Liver (tissue), 9 donors: Measurements from ENCODE around the gene MAPKAP1. TPM values are rescaled to one million over a fixed set of nuclear protein-coding genes. Genes with fewer than 3 reads are reported as not detected.

Experiments used
- DNase-seq: peaks from one replicate; pipeline ENCODE4 v3.0.0-alpha.2; 2017; ENCODE audit warnings: low spot score
- H3K27ac ChIP-seq, 2 donors: one replicate each; pipeline ENCODE4 v1.7.0; 2013; ENCODE audit warnings: inconsistent platforms in 2 of 2, low read length in 2 of 2, control low read depth in 1 of 2, low read depth in 1 of 2, mild to moderate bottlenecking in 1 of 2
- H3K27me3 ChIP-seq, 4 donors: one replicate each; pipeline versions ENCODE4 v1.6.1 to v1.7.0; 2013; ENCODE audit warnings: low read length in 3 of 4, inconsistent platforms in 1 of 4, mild to moderate bottlenecking in 1 of 4, moderate library complexity in 1 of 4; ENCODE audit not compliant: control insufficient read depth in 4 of 4, insufficient read depth in 4 of 4
- H3K36me3 ChIP-seq, 4 donors: one replicate each; pipeline versions ENCODE4 v1.6.1 to v1.7.0; 2013; ENCODE audit warnings: low read length in 3 of 4, mild to moderate bottlenecking in 3 of 4, low read depth in 1 of 4, moderate library complexity in 1 of 4; ENCODE audit not compliant: control insufficient read depth in 4 of 4, insufficient read depth in 3 of 4
- H3K4me1 ChIP-seq, 4 donors: one replicate each; pipeline versions ENCODE4 v1.6.1 to v1.7.0; 2013; ENCODE audit warnings: low read length in 3 of 4, mild to moderate bottlenecking in 3 of 4, moderate library complexity in 1 of 4; ENCODE audit not compliant: control insufficient read depth in 4 of 4, insufficient read depth in 4 of 4
- H3K4me3 ChIP-seq, 3 donors: one replicate each; pipeline versions ENCODE4 v1.6.1 to v1.7.0; 2013; ENCODE audit warnings: low read length in 3 of 3, control low read depth in 1 of 3, low read depth in 1 of 3, mild to moderate bottlenecking in 1 of 3
- H3K9ac ChIP-seq, 2 donors: one replicate each; pipeline ENCODE4 v1.7.0; 2013; ENCODE audit warnings: low read length in 2 of 2, mild to moderate bottlenecking in 2 of 2, moderate library complexity in 2 of 2, control low read depth in 1 of 2, low read depth in 1 of 2
- H3K9me3 ChIP-seq, 4 donors: one replicate each; pipeline versions ENCODE4 v1.6.1 to v1.7.0; 2013; ENCODE audit warnings: low read length in 3 of 4; ENCODE audit not compliant: control insufficient read depth in 4 of 4
- ATF3 ChIP-seq: IDR thresholded peaks from 2 replicates; pipeline ENCODE4 v1.6.1; 2016; ENCODE audit warnings: antibody characterized with exemption
- EGR1 ChIP-seq, 2 donors: IDR thresholded peaks; 2 replicates each; pipeline ENCODE4 v1.6.1; 2016 to 2018; ENCODE audit warnings: antibody characterized with exemption in 2 of 2, low read depth in 2 of 2
- FOXA1 ChIP-seq: IDR thresholded peaks from 2 replicates; pipeline ENCODE4 v1.6.1; 2016; ENCODE audit warnings: antibody characterized with exemption
- FOXA2 ChIP-seq: IDR thresholded peaks from 2 replicates; pipeline ENCODE4 v1.6.1; 2016; ENCODE audit warnings: antibody characterized with exemption
- GABPA ChIP-seq, 2 donors: IDR thresholded peaks in 1 of 2; conservative IDR thresholded peaks in 1 of 2; 2 replicates each; pipeline ENCODE4 v1.6.1; 2016; ENCODE audit warnings: antibody characterized with exemption in 2 of 2, mild to moderate bottlenecking in 1 of 2, moderate library complexity in 1 of 2
- HNF4A ChIP-seq, 2 donors: conservative IDR thresholded peaks; 2 replicates each; pipeline ENCODE4 v1.6.1; 2016; ENCODE audit warnings: antibody characterized with exemption in 2 of 2, mild to moderate bottlenecking in 2 of 2
- HNF4G ChIP-seq: IDR thresholded peaks from 2 replicates; pipeline ENCODE4 v1.6.1; 2016; ENCODE audit warnings: antibody characterized with exemption
- JUND ChIP-seq, 2 donors: IDR thresholded peaks; 2 replicates each; pipeline ENCODE4 v1.6.1; 2016; ENCODE audit warnings: antibody characterized with exemption in 2 of 2
- NR2F2 ChIP-seq: IDR thresholded peaks from 2 replicates; pipeline ENCODE4 v1.6.1; 2016; ENCODE audit warnings: antibody characterized with exemption
- RAD21 ChIP-seq, 2 donors: IDR thresholded peaks; 2 replicates each; pipeline ENCODE4 v1.6.1; 2016; ENCODE audit warnings: antibody characterized with exemption in 2 of 2, mild to moderate bottlenecking in 2 of 2
- RXRA ChIP-seq, 2 donors: IDR thresholded peaks; 2 replicates each; pipeline ENCODE4 v1.6.1; 2017 to 2018; ENCODE audit warnings: antibody characterized with exemption in 2 of 2, mild to moderate bottlenecking in 1 of 2
- SP1 ChIP-seq: IDR thresholded peaks from 2 replicates; pipeline ENCODE4 v1.6.1; 2018; ENCODE audit warnings: antibody characterized with exemption, mild to moderate bottlenecking
- TAF1 ChIP-seq: conservative IDR thresholded peaks from 2 replicates; pipeline ENCODE4 v1.6.1; 2016; ENCODE audit warnings: antibody characterized with exemption, mild to moderate bottlenecking
- YY1 ChIP-seq: IDR thresholded peaks from 2 replicates; pipeline ENCODE4 v1.6.1; 2016; ENCODE audit warnings: antibody characterized with exemption, mild to moderate bottlenecking
- ZBTB33 ChIP-seq: IDR thresholded peaks from 2 replicates; pipeline ENCODE4 v1.6.1; 2016; ENCODE audit warnings: antibody characterized with exemption
- WGBS: extraction: QIAGEN DNeasy Blood & Tissue Kit; methylation state at CpG from one replicate; pipeline ENCODE4 v1.1.7; 2013; 5-methylcytosine and 5-hydroxymethylcytosine counted together
- polyA plus RNA-seq, 2 donors: library from polyadenylated mRNA; stranded (reverse) in 1 of 2; unstranded in 1 of 2; fragments of 200-250 nt in 1 of 2; fragments of >200 nt in 1 of 2; fragmentation: Nextera tagmentation in 1 of 2; extraction: Ambion mirVana in 1 of 2; gene quantifications; one replicate each; pipeline versions ENCODE4 v1.2.1 to v1.2.3, GENCODE V29; 2013 to 2015
- total RNA-seq, 2 donors: library from RNA; depleted of rRNA; stranded (reverse); fragments of >200 nt; gene quantifications; one replicate each; pipeline ENCODE4 v1.2.3, GENCODE V29; 2014
- TF ChIP-seq, protein P1 (sequence below): IDR thresholded peaks from 2 replicates; pipeline ENCODE4 v1.6.1; 2016; ENCODE audit warnings: antibody characterized with exemption, mild to moderate bottlenecking
- TF ChIP-seq, protein P2 (sequence below): fragments of 150-350 bp; IDR thresholded peaks from 2 replicates; pipeline ENCODE4 v1.5.1; 2017; ENCODE audit warnings: improper control_type of control experiment, low read depth, low read length; ENCODE audit not compliant: missing input control
- TF ChIP-seq, protein P3 (sequence below): IDR thresholded peaks from 2 replicates; pipeline ENCODE4 v1.6.1; 2016; ENCODE audit warnings: antibody characterized with exemption
- donor health status: healthy.
- donor health status: healthy.
- donor health status: healthy.
- donor health status: healthy.
- donor health status: healthy.

Gene MAPKAP1
- total and polyA plus RNA-seq, 4 donors: 23.6 to 55.9 (median 32.7) TPM

- Histone ChIP-seq H3K4me3 (no peak overlapping the region), H3K27ac (no peak overlapping the region), H3K4me1 (no peaks in the 10 kb centered on the region), H3K27me3 (no peaks in the 10 kb centered on the region), H3K9me3 (no peaks in the 10 kb centered on the region), H3K9ac (no peak overlapping the region), H3K36me3 (no peaks in the 10 kb centered on the region)
- DNase-seq: no peak
- no peak for TF ChIP-seq EGR1 (IDR thresholded peaks at IDR 0.05; ENCODE audit: low read depth in 2 of 2)
- no peak for TF ChIP-seq HNF4A (conservative IDR thresholded peaks at IDR 0.05)
- no peak for TF ChIP-seq RAD21 (IDR thresholded peaks at IDR 0.05)
- TF ChIP-seq, protein P1, sequence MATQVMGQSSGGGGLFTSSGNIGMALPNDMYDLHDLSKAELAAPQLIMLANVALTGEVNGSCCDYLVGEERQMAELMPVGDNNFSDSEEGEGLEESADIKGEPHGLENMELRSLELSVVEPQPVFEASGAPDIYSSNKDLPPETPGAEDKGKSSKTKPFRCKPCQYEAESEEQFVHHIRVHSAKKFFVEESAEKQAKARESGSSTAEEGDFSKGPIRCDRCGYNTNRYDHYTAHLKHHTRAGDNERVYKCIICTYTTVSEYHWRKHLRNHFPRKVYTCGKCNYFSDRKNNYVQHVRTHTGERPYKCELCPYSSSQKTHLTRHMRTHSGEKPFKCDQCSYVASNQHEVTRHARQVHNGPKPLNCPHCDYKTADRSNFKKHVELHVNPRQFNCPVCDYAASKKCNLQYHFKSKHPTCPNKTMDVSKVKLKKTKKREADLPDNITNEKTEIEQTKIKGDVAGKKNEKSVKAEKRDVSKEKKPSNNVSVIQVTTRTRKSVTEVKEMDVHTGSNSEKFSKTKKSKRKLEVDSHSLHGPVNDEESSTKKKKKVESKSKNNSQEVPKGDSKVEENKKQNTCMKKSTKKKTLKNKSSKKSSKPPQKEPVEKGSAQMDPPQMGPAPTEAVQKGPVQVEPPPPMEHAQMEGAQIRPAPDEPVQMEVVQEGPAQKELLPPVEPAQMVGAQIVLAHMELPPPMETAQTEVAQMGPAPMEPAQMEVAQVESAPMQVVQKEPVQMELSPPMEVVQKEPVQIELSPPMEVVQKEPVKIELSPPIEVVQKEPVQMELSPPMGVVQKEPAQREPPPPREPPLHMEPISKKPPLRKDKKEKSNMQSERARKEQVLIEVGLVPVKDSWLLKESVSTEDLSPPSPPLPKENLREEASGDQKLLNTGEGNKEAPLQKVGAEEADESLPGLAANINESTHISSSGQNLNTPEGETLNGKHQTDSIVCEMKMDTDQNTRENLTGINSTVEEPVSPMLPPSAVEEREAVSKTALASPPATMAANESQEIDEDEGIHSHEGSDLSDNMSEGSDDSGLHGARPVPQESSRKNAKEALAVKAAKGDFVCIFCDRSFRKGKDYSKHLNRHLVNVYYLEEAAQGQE: no peak
- no peak for TF ChIP-seq GABPA (IDR thresholded peaks at IDR 0.05 in 1 of 2, conservative IDR thresholded peaks at IDR 0.05 in 1 of 2)
- TF ChIP-seq FOXA2: no peak
- TF ChIP-seq ZBTB33: no peak
- TF ChIP-seq, protein P2, sequence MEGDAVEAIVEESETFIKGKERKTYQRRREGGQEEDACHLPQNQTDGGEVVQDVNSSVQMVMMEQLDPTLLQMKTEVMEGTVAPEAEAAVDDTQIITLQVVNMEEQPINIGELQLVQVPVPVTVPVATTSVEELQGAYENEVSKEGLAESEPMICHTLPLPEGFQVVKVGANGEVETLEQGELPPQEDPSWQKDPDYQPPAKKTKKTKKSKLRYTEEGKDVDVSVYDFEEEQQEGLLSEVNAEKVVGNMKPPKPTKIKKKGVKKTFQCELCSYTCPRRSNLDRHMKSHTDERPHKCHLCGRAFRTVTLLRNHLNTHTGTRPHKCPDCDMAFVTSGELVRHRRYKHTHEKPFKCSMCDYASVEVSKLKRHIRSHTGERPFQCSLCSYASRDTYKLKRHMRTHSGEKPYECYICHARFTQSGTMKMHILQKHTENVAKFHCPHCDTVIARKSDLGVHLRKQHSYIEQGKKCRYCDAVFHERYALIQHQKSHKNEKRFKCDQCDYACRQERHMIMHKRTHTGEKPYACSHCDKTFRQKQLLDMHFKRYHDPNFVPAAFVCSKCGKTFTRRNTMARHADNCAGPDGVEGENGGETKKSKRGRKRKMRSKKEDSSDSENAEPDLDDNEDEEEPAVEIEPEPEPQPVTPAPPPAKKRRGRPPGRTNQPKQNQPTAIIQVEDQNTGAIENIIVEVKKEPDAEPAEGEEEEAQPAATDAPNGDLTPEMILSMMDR: no peak
- no peak for TF ChIP-seq NR2F2
- no peak for TF ChIP-seq JUND (IDR thresholded peaks at IDR 0.05)
- TF ChIP-seq ATF3: no peak
- no peak for TF ChIP-seq SP1
- TF ChIP-seq YY1: no peak
- no peak for TF ChIP-seq FOXA1
- no peak for TF ChIP-seq RXRA (IDR thresholded peaks at IDR 0.05)
- TF ChIP-seq, protein P3, sequence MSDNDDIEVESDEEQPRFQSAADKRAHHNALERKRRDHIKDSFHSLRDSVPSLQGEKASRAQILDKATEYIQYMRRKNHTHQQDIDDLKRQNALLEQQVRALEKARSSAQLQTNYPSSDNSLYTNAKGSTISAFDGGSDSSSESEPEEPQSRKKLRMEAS: no peak
- no peak for TF ChIP-seq HNF4G
- TF ChIP-seq TAF1: no peak
- 89% methylated on average over 8 of the region's 8 CpGs for WGBS
These were observed 283.0 kb downstream of the MAPKAP1 start for GRCh38 chr9:125423964-125424363.
